Epithelial cell of proximal tubule (primary cell): Measurements from ENCODE around the gene GPC5. TPM values are rescaled to one million over a fixed set of nuclear protein-coding genes. Genes with fewer than 3 reads are reported as not detected.
"Not testable (repeated sequence)": the region's sequence is repeated elsewhere in the genome, so short reads cannot be mapped to it uniquely, and the experiment has no call there.

Experiments used
- DNase-seq: peaks from one replicate; pipeline ENCODE4 v3.0.0-alpha.2; 2011; ENCODE audit warnings: low read depth
- H3K4me3 ChIP-seq: 2 replicates; pipeline ENCODE4 v1.5.1; 2011; ENCODE audit warnings: low read depth, mild to moderate bottlenecking, low read length
- total RNA-seq: library from RNA; depleted of rRNA; stranded (reverse); fragments of >200 nt; gene quantifications from 2 replicates; pipeline ENCODE4 v1.2.3, GENCODE V29; 2015
- TF ChIP-seq, protein P1 (sequence below): conservative IDR thresholded peaks from 2 replicates; pipeline ENCODE4 v1.5.1; 2012; ENCODE audit warnings: low read depth, mild to moderate bottlenecking, low read length

Gene GPC5
- total RNA-seq, 1 donor from 2014 or later, result not detected

DNA sequence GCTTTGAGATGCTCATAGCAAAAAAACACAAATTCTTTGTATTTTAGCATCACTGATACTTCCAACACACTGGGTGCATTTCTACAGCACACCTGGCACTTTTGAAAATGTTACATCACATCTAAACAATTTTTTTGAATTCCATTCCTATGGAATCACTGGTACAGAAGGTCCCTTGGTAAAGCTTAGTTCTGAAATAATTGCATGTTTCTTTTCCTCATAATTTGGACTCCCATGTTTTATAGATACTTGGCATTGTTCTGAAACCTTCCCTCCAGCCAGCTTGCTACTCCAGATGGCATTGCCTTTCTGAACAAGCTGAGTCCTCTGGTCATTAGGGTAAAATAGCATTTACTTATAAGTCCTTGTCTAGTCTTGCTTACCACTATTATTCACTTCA lies 1346.8 kb downstream of the GPC5 start:
- TF ChIP-seq, protein P1, sequence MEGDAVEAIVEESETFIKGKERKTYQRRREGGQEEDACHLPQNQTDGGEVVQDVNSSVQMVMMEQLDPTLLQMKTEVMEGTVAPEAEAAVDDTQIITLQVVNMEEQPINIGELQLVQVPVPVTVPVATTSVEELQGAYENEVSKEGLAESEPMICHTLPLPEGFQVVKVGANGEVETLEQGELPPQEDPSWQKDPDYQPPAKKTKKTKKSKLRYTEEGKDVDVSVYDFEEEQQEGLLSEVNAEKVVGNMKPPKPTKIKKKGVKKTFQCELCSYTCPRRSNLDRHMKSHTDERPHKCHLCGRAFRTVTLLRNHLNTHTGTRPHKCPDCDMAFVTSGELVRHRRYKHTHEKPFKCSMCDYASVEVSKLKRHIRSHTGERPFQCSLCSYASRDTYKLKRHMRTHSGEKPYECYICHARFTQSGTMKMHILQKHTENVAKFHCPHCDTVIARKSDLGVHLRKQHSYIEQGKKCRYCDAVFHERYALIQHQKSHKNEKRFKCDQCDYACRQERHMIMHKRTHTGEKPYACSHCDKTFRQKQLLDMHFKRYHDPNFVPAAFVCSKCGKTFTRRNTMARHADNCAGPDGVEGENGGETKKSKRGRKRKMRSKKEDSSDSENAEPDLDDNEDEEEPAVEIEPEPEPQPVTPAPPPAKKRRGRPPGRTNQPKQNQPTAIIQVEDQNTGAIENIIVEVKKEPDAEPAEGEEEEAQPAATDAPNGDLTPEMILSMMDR, result no peak
- DNase-seq, result no peak
- H3K4me3 ChIP-seq, result no peak overlapping the region

DNA sequence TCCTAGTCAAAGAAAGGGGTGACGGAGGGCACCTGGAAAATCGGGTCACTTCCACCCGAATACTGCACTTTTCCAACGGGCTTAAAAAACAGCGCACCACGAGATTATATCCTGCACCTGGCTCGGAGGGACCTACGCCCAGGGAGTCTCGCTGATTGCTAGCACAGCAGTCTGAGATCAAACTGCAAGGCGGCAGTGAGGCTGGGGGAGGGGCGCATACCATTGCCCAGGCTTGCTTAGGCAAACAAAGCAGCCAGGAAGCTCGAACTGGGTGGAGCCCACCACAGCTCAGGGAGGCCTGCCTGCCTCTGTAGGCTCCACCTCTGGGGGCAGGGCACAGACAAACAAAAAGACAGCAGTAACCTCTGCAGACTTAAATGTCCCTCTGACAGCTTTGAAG lies 1354.3 kb downstream of the GPC5 start:
- not testable (repeated sequence) for DNase-seq, H3K4me3 ChIP-seq

DNA sequence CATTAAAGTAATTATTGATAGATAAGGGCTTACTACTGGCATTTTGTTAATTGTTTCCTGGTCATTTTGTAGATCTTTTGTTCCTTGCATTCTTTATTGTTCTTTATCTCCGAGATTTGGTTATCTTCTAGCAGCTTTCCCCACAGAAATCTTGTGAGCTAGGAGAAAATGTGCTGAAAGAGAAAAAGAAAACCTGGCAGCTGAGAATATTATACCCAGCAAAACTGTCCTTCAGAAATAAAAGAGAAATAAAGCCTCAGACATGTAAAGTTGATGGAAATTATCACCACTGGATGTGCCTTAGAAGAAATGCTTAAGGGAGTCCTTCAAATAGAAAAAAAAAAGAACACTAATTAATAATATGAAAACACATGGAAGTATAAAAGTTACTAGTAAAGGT lies 1363.3 kb downstream of the GPC5 start:
- TF ChIP-seq, protein P1, result no peak
- H3K4me3 ChIP-seq, result no peak overlapping the region
- DNase-seq, result no peak

DNA sequence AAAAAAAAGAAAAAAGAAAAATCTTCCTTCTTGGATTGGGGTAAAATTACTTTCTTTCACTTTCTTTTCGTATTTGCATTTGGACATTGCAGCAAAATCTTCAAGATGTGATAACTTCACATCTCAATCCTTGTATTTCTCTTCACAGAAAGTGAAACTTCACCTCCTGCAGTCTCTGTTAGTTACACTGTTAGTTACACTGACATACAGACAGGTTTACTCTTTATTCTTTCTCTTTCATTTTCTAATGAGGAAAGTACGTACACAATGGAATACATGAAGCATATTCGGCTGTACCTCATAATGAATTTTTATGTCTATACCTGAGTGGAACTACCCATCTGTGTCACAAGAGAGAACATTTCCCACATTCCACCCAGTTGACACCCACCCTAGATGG lies 1369.0 kb downstream of the GPC5 start:
- no peak overlapping the region for H3K4me3 ChIP-seq
- TF ChIP-seq, protein P1, result no peak
- no peak for DNase-seq

DNA sequence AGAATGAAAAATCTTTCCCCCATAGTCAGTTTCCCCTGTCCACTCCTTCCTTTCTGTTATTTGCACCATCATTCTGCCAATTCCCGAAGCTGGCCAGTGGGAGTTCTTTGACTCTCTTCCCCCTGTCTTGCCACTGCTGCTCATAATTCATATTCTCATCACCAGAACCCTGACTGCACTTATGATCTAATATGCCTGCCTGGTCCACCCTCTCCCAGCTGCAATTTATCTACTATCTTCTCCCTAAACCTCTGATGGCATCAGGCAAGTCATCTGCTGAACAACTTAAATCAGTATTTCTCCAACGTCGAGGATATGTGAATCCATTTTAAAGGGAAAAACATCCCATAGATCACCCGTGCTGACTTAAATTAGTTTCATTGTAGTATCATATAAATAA lies 1370.2 kb downstream of the GPC5 start:
- TF ChIP-seq, protein P1, result no peak
- no peak overlapping the region for H3K4me3 ChIP-seq
- DNase-seq, result no peak

DNA sequence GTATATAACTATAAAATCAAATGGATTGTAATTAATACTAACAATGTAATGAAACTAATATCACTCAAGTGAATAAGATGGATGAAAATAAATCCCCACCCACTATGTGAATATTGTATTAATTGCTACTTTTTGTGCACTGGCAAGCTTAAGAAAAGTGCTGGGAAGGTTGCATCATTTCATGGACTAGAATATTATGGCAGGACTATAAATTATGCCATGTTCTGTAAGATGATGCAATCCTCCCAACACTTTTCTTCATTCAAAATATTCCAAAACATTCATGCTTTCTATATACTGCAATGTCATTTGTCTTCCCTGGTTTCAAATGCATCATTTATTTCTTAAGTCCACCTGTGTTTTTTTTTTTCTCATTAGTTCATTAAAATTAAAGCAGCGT lies 1370.6 kb downstream of the GPC5 start:
- DNase-seq, result no peak
- no peak overlapping the region for H3K4me3 ChIP-seq
- TF ChIP-seq, protein P1, result no peak

DNA sequence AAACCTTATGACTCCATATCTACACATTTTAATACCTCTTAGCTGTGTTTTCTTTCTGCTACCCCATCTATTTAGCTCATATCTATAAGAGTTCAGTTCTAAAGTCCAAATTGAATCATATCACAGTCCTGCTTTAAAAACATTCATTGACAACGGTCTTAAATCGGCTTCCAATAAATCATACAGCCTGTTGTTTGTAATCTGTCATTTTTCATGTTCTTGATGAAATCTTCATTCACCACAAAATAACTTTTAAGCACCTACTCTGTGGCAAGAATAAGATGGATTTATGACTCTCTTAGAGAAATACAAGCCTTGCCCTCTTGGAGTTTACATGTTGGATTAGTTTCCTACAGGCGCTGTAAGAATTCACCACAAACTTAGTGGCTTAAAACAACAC lies 1377.2 kb downstream of the GPC5 start:
- no peak overlapping the region for H3K4me3 ChIP-seq
- DNase-seq, result no peak
- TF ChIP-seq, protein P1, result no peak

DNA sequence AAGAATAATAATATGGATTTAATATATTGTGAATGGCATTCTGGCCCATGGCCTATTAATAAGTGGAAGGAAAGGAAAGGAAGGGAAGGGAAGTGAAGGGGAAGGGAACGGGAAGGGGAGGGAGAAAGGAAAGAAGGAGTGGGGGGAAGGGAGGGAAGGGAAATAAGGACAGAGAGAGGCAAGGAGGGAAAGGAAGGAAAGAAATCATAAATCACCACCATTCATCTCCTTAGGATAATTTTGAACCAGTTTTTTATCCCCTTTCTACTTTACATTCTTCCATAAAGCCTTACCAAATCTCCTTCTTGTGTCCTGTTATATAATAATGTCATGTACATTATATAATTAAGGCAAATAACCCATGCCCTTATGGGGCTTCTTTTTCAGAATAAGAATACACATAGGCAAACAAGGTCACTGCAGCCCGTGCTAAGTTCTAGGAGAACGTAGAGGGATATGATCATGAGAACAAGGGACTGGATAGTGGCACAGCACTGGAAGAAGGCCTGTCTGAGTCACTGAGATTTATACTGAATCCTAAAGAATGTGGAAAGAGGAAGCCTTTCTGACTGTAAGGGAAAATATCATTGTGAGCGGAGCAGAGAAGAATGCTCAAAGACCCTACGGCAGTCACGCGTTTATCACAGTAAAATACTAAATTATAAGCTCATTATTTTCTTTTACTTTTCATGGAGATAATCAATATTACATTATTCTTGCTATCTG lies 1383.7 kb downstream of the GPC5 start:
- TF ChIP-seq, protein P1, result no peak
- no peak overlapping the region for H3K4me3 ChIP-seq
- no peak for DNase-seq
